Panc1 (cell line): ENCODE data around the gene CLIC4. TPM values are rescaled to one million over a fixed set of nuclear protein-coding genes. Genes with fewer than 3 reads are reported as not detected.

ENCODE experiments used
- ATAC-seq: fragments of 200-7000 bp; cut with Tn5 transposase; 2 replicates; pipeline ENCODE4 v1.9.1; 2020; ENCODE audit warnings: mild to moderate bottlenecking, moderate library complexity
- BruUV-seq: library from RNA; stranded (reverse); fragments of 400-500 nt; replicated peaks from 2 replicates; lab custom pipeline; 2021; lab: Mats Ljungman, UMichigan
- CTCF ChIA-PET: fragments of 300-600 bp; sonication (Branson Sonifier 250); formaldehyde crosslinking; loops from one replicate; lab custom pipeline; 2022; ENCODE audit warnings: antibody characterized with exemption; lab: Charles Lee
- POLR2A ChIA-PET: fragments of 300-600 bp; sonication (Branson Sonifier 250); formaldehyde crosslinking; loops from one replicate; lab custom pipeline; 2022; ENCODE audit warnings: antibody characterized with exemption; lab: Charles Lee
- DNase-seq: peaks from one replicate; pipeline ENCODE4 v3.0.0-alpha.2; 2010; ENCODE audit warnings: low read depth, low spot score
- H3K27ac ChIP-seq: 2 replicates; pipeline ENCODE4 v1.5.1; 2011; ENCODE audit warnings: mild to moderate bottlenecking, low read length, inconsistent platforms
- H3K27me3 ChIP-seq: fragments of 200-500 bp; sonication (Bioruptor generic); 2 replicates; pipeline ENCODE4 v1.6.0; 2014; ENCODE audit warnings: low read length, inconsistent platforms; ENCODE audit not compliant: control insufficient read depth, insufficient read depth
- H3K36me3 ChIP-seq: fragments of 200-500 bp; sonication (Bioruptor generic); 2 replicates; pipeline ENCODE4 v1.5.1; 2014; ENCODE audit warnings: inconsistent platforms, mild to moderate bottlenecking, low read length, moderate library complexity; ENCODE audit not compliant: control insufficient read depth, insufficient read depth
- H3K4me1 ChIP-seq: 2 replicates; pipeline ENCODE4 v1.5.1; 2011; ENCODE audit warnings: inconsistent platforms, mild to moderate bottlenecking, low read length, moderate library complexity; ENCODE audit not compliant: control insufficient read depth, insufficient read depth
- H3K4me3 ChIP-seq, 2 experiments: 2 replicates each; pipeline ENCODE4 v1.5.1; 2011 to 2012; ENCODE audit warnings: low read depth in 2 of 2, low read length in 2 of 2, mild to moderate bottlenecking in 2 of 2, inconsistent platforms in 1 of 2, moderate library complexity in 1 of 2
- H3K9me3 ChIP-seq: fragments of 200-500 bp; sonication (Bioruptor generic); 2 replicates; pipeline ENCODE4 v1.5.1; 2014; ENCODE audit warnings: low read depth, mild to moderate bottlenecking, inconsistent platforms, low read length, moderate library complexity; ENCODE audit not compliant: control insufficient read depth, insufficient read depth
- CTCF ChIP-seq: fragments of 450-650 bp; IDR thresholded peaks from 2 replicates; pipeline ENCODE4 v1.5.1; 2017; ENCODE audit warnings: mild to moderate bottlenecking
- POLR2AphosphoS5 ChIP-seq: IDR thresholded peaks from 2 replicates; pipeline ENCODE4 v1.6.1; 2012; ENCODE audit warnings: mild to moderate bottlenecking, low read depth, low read length, moderate library complexity
- REST ChIP-seq, 2 experiments: IDR thresholded peaks; 2 replicates each; pipeline ENCODE4 v1.6.1; 2011 to 2012; ENCODE audit warnings: low read depth in 2 of 2, control low read depth in 1 of 2, low read length in 1 of 2, mild to moderate bottlenecking in 1 of 2, moderate library complexity in 1 of 2; ENCODE audit not compliant: insufficient read depth in 1 of 2
- SIN3A ChIP-seq: IDR thresholded peaks from 2 replicates; pipeline ENCODE4 v1.6.1; 2012; ENCODE audit warnings: low read depth, mild to moderate bottlenecking, low read length, moderate library complexity, borderline replicate concordance; ENCODE audit not compliant: insufficient read depth
- TCF7L2 ChIP-seq: IDR thresholded peaks from 2 replicates; pipeline ENCODE4 v1.6.1; 2011; ENCODE audit warnings: mild to moderate bottlenecking, low read depth, low read length, inconsistent platforms
- in situ Hi-C: cut with HindIII; loops from 2 replicates; pipeline ENCODE4 v1.10.0; 2016; ENCODE audit warnings: low sequenced_read_pairs, low pct_unique_long_range_greater_than_20kb
- intact Hi-C: fragments of 100-400 bp; cut with micrococcal nuclease; formaldehyde crosslinking; loops from one replicate; pipeline ENCODE4 v1.10.0; 2022; ENCODE audit not compliant: unreplicated experiment
- total RNA-seq: library from RNA; stranded (reverse); gene quantifications from one replicate; pipeline ENCODE4 v1.2.1, GENCODE V29; 2021; ENCODE audit not compliant: unreplicated experiment

CLIC4 gene
- total RNA-seq, 1 experiment from 2014 or later: 123 TPM

DNA sequence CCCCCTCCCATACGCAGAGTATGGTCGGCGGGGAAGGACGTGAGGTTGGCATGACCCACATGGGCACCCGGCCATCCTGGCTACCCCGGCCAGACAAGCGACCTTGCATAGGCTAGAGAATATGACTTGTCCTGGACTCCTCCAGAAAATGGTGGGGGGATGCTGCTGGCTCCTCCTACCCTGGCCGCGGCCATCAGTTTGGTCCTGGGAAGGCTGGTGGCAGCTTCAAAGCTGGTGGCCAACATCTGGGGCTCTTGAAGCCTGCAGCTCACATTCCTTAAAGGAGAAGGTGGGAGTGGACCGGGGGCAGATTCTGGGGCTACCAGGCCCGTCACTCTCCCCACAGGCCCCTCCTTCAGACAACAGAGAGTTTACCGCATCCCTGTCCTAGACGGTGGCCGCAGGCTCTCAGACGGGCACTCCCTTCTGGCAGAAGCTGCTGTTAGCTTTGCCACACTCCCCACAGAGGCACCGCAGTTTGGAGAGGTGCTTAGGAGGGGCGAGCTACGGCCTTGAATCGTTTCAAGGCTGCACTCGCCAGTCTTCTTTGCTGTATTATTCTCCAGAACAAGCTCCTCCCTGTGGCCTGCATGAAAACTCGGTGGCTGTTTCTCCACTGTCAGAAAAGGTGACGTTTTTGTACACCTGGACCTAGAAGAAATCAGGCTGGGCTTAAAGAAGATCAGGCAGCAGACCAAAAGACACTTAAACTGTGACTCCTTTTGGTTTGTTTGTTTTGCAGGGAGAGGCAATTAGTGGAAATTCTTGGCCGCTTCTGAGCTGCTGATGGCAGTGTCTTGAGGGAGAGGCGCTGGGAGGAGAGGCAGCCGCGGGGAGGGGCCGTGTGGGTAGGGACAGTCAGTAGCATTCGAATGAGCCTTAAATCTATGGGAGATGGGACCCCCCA, 116.8 kb downstream of the CLIC4 start:
- no peaks in the 10 kb centered on the region for H3K36me3 ChIP-seq
- in situ Hi-C loops (no loop called here), intact Hi-C loops (no loop called here)
- POLR2A ChIA-PET: no interaction called here
- no TSS peak for BruUV-seq
- DNase-seq (no peak), ATAC-seq (no peak; the same call in 1 of the 2 replicates)
- TF ChIP-seq REST (IDR thresholded peaks at IDR 0.05; ENCODE audit: insufficient read depth in 1 of 2, low read depth in 2 of 2, low read length in 1 of 2): no peak
- TF ChIP-seq SIN3A: no peak
- no peak for TF ChIP-seq CTCF
- TF ChIP-seq TCF7L2: no peak
- no peak for TF ChIP-seq POLR2AphosphoS5
- no peaks in the 10 kb centered on the region for H3K27me3 ChIP-seq
- no peak overlapping the region for H3K4me3 ChIP-seq
- CTCF ChIA-PET: no interaction called here
- no peaks in the 10 kb centered on the region; the same call in 1 of the 2 replicates for H3K4me1 ChIP-seq
- no peak overlapping the region for H3K27ac ChIP-seq
- H3K9me3 ChIP-seq: no peaks in the 10 kb centered on the region

DNA sequence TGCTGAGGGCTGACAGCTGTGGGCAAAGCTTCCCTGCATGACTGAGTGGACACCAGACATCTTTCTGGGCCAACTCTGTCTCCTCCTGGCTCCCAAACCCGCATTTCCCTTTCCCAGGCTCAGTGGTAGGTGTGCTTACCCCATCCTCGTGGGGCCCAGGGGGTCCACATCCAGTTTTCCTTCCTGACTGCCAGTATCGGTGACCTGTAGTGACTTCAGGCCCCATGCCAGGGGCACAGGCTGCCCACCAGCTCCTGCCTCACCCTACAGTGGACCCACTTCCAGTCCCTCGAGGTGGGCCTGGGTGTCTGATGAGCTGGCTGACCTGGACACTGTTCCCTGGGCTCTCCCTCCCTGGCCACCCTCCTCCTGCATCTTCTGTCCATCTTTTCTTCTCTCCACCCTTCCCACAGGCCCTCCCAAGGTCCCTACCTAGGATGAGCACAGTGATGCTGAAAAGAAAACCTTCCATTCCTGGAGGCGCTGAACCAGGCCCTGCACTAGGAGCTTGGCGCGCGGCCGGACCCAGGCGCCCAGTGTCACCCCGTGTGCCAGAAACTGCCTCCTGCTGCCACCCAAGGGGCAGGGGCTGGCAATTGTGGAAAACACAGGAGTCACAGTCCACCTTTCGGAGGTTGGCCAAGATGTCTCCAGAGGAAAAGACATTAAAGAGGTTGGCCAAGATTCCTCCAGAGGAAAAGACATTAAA, 117.7 kb downstream of the CLIC4 start:
- Histone ChIP-seq H3K4me3 (no peak overlapping the region), H3K36me3 (no peaks in the 10 kb centered on the region), H3K9me3 (no peaks in the 10 kb centered on the region), H3K27me3 (no peaks in the 10 kb centered on the region), H3K4me1 (no peaks in the 10 kb centered on the region; the same call in 1 of the 2 replicates), H3K27ac (no peak overlapping the region)
- BruUV-seq: no TSS peak
- in situ Hi-C loops (no loop called here), intact Hi-C loops (no loop called here)
- no peak for DNase-seq
- TF ChIP-seq POLR2AphosphoS5 (no peak), SIN3A (no peak), REST (IDR thresholded peaks at IDR 0.05; ENCODE audit: insufficient read depth in 1 of 2, low read depth in 2 of 2, low read length in 1 of 2) (no peak), TCF7L2 (no peak), CTCF (no peak)
- CTCF ChIA-PET: no interaction called here
- ATAC-seq: no peak
- POLR2A ChIA-PET: no interaction called here
